ENCODE measurements around the gene PSMC3IP. TPM values are rescaled to one million over a fixed set of nuclear protein-coding genes. Genes with fewer than 3 reads are reported as not detected.

PSMC3IP gene
- polyA plus RNA-seq, 1 donor from 2014 or later, result 2.9 TPM

DNA sequence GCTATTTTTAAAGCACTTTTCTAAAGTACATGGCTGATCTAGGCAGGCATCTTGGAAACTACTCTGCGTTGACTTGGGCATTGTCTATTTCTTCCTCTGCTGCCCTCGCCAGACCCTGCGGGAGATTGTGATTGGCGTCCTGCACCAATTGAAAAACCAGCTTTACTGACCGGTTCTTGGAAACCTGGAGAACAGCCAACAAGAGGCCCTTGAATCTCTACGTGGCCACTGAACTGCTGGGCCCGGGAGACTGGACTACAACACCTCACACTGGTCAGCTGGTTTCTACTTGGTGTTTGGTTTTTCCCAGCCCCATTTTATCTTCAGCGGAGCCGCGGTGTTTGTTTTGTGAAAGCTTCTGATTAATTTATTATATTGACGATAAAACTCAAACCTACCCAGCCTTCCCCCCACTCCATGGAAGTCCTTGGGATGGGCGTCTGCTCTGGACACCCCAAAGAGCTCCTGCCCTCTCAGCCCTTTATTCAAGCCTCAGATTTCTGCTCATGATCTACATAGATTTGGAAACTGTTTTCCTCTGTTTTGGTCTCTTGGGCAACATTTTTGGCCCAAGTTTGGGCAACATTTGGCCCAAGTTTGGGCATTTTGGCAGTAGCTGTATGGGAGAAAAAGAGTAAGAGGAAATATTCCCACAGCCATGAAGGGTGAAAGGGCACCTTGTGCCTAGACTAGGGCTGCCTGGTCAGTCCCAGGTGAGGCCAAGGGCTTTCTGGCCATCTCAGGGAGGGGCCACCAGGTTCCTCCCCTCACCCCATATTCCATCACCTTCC lies 5.9 kb downstream of the PSMC3IP start:
- Mint-ChIP-seq H3K4me1 (peaks cover 15 to 18% (median 16%) of the 10 kb centered on the region in 3 donors), H3K27ac (no peak overlapping the region), H3K27me3 (no peaks in the 10 kb centered on the region), H3K4me3 (peak overlapping the region in 1 of 4 donors; percentile 32), H3K36me3 (peaks cover 1% of the 10 kb centered on the region), H3K9me3 (no peaks in the 10 kb centered on the region)

DNA sequence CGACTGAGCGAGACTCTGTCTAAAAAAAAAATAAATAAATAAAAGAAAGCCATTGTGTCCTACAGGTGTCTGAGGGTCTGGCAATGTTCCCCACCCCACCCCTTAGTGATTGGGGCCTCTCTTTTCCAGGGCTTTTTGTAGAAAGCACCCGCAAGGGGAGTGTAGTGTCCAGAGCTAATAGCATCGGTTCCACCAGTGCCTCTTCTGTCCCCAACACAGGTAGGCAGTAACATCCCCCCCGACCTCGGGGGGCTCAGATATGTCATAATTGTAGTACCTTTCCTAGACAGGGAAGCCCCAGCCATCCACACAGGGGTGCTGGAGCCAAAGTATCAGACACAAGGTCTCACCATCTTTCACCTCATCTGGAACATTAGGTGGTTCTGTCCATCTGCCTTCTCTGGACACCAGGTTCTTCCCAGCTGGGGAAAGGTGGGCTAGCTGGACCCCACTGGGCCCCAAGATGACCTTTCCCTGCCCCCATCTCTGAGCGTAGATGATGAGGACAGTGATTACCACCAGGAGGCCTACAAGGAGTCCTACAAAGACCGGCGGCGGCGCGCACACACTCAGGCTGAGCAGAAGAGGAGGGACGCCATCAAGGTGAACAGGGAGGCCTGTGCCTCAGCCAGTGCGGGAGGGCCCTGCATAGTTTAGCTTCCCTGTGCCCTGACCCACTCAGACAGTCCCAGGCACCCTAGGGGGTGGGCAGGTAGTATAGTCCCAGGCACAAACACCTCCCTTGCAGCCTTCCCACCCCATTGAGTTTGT lies 9.0 kb downstream of the PSMC3IP start:
- H3K4me3 Mint-ChIP-seq, result peak overlapping the region; percentile 46 to 99 (median 77)
- H3K27ac Mint-ChIP-seq, result peak overlapping the region in 1 of 3 donors; percentile 25
- H3K36me3 Mint-ChIP-seq, result peaks cover 1% of the 10 kb centered on the region
- peaks cover 11 to 14% (median 12%) of the 10 kb centered on the region in 3 donors for H3K4me1 Mint-ChIP-seq
- H3K9me3 Mint-ChIP-seq, result no peaks in the 10 kb centered on the region
- H3K27me3 Mint-ChIP-seq, result no peaks in the 10 kb centered on the region

DNA sequence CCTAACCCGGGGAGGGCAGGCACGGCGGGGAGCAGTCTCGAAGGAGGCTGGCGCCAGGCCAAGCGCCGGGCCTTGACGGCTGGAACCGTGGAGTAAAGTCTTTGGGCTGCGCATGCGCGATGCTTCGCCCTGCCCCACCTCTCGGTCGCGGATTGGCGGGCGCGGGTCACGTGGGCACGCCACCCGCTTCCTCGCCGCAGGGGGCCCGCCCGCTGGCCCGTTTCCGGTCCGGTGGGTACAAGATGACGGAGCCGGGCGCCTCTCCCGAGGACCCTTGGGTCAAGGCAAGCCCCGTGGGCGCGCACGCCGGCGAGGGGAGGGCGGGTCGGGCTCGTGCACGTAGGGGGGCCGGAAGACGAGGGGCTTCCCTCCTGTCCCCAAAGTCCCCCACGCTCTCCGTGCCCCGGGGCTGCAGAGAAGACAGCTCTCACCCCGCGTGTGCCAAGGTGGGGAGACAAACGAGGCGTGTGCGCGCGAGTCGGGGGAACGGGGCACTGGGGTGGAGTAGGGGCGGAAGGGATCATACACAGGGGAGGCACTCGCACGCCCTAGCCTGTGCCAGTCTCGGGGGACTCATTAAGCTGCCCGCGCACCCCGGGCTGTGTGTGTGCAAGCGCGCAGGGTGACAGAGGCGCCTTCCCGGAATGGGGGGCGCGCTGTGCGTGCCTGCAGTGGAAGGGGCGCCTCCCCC lies 10.5 kb downstream of the PSMC3IP start, which contains the start of gene MLX:
Gene MLX, plus strand, starts transcription at position 218 of the 691 bp plus-strand sequence. Its CDS starts 25 bp downstream, at position 243.
- Mint-ChIP-seq H3K4me1 (peaks cover 17 to 21% (median 18%) of the 10 kb centered on the region in 3 donors), H3K27ac (peak within 1 kb of the TSS; percentile 64 to 98 (median 92)), H3K27me3 (no peaks in the 10 kb centered on the region), H3K36me3 (peaks cover 1% of the 10 kb centered on the region), H3K9me3 (no peaks in the 10 kb centered on the region), H3K4me3 (peak within 1 kb of the TSS; percentile 90 to 99 (median 96))

DNA sequence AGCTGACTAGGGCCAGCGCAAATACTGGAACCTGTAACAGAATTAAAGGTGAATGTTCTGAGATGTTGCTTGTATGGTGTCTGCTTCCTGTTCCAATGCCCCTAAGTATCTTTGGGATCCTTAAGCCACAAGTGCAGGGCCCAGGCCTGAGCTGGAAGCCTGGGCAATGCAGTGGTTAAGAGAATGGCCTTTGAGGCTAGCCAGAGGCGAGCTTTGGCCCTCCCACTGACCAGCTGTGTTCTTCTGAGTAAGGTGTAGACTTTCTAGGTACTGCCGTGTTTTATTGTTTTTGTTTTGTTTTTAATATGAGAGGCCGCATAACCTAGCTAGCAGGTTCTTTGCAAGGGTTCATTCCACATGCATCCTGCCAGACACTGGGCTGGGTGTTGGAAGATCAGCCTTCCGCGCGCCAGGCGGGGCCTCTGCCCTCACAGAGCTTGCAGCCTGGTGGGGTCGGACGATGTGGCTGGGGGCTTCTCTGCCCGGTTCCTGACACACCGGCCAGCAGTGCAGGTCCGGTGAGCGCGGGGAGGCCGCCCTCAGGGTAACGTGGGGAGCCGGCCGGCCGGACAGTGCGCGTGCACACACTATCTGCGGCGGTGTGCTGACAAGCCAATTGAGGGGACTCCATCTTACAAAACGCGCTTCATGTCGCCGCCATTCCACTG lies 11.2 kb downstream of the PSMC3IP start:
- peaks cover 1% of the 10 kb centered on the region for H3K36me3 Mint-ChIP-seq
- H3K27ac Mint-ChIP-seq, result peak overlapping the region; percentile 64 to 98 (median 92)
- H3K27me3 Mint-ChIP-seq, result no peaks in the 10 kb centered on the region
- peaks cover 19 to 26% (median 21%) of the 10 kb centered on the region in 3 donors for H3K4me1 Mint-ChIP-seq
- H3K9me3 Mint-ChIP-seq, result no peaks in the 10 kb centered on the region
- peak overlapping the region; percentile 90 to 99 (median 96) for H3K4me3 Mint-ChIP-seq

DNA sequence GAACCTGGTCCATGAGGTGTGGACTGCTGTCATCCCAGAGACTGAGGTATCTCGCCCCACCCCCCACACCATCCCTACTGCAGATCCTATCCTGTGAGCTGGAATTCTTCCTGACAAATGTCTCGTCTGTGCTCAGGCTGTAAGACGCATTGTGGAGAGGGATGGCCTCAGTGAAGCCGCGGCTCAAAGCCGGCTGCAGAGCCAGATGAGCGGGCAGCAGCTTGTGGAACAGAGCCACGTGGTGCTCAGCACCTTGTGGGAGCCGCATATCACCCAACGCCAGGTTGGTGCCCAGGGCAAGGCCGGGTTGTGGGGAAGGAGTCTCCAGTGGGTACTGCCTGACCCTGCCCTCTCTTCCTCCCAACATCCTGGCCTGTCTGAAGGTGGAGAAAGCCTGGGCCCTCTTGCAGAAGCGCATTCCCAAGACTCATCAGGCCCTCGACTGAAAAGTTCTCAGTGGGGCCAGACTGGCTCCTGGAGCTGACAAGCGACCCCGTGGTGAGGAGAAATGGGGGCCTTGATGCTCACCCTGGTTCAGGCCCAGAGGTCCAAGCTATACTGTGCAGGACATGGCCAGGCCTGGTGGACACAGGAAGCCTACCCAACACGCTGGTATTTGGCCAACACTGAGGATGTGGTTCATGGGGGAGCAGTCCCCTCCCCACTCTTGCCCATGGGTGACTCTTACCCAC lies 11.9 kb downstream of the PSMC3IP start:
- Mint-ChIP-seq H3K36me3 (peaks cover 1% of the 10 kb centered on the region), H3K9me3 (no peaks in the 10 kb centered on the region), H3K27me3 (no peaks in the 10 kb centered on the region), H3K4me1 (peaks cover 21 to 26% (median 22%) of the 10 kb centered on the region in 3 donors), H3K4me3 (peak overlapping the region in 3 of 4 donors; percentile 90 to 96 (median 95)), H3K27ac (peak overlapping the region in 2 of 3 donors; percentile 94 to 98)

DNA sequence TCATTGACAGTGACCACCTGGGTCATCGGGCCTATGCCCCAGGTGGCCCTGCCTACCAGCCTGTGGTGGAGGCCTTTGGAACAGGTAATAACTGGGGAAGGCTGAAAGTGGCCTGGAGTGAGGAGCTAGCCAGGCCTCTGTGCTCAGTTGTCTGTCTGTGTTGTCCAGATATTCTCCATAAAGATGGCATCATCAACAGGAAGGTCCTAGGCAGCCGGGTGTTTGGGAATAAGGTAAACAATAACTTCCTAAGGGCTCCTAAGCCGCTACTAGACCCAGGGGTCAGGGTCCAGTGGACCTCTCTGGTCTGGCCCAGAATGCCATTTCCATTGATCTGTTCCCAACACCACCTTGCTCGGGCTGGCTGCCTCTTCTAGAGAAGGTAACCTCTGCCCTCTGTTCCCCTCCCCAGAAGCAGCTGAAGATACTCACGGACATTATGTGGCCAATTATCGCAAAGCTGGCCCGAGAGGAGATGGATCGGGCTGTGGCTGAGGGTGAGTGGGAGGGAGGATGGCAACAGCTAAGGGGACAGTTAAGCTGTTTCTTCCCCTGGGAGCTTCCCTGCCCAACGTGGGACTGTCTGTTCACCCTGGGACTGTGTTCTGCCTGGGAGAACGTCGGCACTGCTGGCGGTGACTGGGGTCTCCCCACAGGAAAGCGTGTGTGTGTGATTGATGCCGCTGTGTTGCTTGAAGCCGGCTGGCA lies 12.6 kb downstream of the PSMC3IP start:
- Mint-ChIP-seq H3K36me3 (peaks cover 1% of the 10 kb centered on the region), H3K4me3 (peak overlapping the region in 3 of 4 donors; percentile 30 to 95 (median 90)), H3K27me3 (no peaks in the 10 kb centered on the region), H3K9me3 (no peaks in the 10 kb centered on the region), H3K27ac (peak overlapping the region in 1 of 3 donors; percentile 94), H3K4me1 (peaks cover 21 to 26% (median 23%) of the 10 kb centered on the region in 3 donors)

DNA sequence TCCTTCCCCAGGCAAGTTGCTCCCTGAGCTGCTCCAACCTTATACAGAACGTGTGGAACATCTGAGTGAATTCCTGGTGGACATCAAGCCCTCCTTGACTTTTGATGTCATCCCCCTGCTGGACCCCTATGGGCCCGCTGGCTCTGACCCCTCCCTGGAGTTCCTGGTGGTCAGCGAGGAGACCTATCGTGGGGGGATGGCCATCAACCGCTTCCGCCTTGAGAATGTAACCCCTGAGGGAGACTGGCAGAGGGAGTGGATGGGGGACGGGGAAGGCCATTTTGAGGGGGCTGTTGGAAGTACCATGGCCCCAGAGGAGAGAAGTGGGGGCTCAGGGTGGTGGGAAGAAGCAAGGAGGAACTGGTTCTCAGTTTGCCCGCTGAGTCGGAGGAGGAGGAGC lies 13.6 kb downstream of the PSMC3IP start:
- Mint-ChIP-seq H3K27me3 (no peaks in the 10 kb centered on the region), H3K27ac (peak overlapping the region in 1 of 3 donors; percentile 94), H3K4me1 (peaks cover 21 to 30% (median 23%) of the 10 kb centered on the region in 3 donors), H3K9me3 (no peaks in the 10 kb centered on the region), H3K4me3 (peak overlapping the region in 2 of 4 donors; percentile 95 to 96), H3K36me3 (peaks cover 1% of the 10 kb centered on the region)

DNA sequence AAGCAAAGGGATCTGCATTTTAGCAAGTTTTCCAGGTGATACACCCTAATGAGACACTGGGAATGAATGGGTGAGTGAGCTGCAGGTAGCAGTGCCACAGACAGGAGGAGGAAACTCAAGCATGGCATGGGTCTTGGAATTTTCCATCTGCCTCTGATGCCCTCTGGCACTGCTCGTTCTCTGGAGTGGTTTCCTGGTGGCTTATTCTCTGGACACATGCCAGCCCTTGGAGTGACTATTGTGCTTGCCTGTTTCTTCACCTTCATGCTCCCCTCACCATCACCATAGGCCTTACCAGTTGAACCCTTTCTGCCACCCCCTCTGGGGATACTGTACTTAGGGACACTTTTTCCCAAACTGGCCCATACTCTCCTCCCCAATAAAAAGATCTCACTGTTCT lies 14.0 kb downstream of the PSMC3IP start:
- peaks cover 21 to 30% (median 23%) of the 10 kb centered on the region in 3 donors for H3K4me1 Mint-ChIP-seq
- no peaks in the 10 kb centered on the region for H3K27me3 Mint-ChIP-seq
- H3K4me3 Mint-ChIP-seq, result peak overlapping the region; percentile 91 to 98 (median 96)
- no peaks in the 10 kb centered on the region for H3K9me3 Mint-ChIP-seq
- peak overlapping the region in 1 of 3 donors; percentile 94 for H3K27ac Mint-ChIP-seq
- H3K36me3 Mint-ChIP-seq, result peaks cover 1% of the 10 kb centered on the region

DNA sequence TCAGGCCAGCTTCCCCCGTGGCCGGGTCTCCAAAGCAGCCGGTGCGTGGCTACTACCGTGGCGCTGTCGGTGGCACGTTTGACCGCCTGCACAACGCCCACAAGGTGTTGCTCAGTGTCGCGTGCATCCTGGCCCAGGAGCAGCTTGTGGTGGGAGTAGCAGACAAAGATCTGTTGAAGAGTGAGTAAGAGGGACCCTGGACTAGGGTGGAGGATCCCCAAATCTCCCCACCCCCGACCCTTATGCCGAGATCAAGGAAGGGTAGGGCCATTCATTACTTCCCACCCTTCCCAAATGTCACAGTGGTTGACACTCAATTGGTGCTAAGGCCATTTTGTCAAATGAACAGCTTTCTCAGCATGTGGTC lies 14.4 kb downstream of the PSMC3IP start:
- Mint-ChIP-seq H3K27ac (peak overlapping the region in 2 of 3 donors; percentile 94), H3K36me3 (peaks cover 1% of the 10 kb centered on the region), H3K9me3 (no peaks in the 10 kb centered on the region), H3K4me1 (peaks cover 21 to 30% (median 23%) of the 10 kb centered on the region in 3 donors), H3K4me3 (peak overlapping the region; percentile 91 to 98 (median 96)), H3K27me3 (no peaks in the 10 kb centered on the region)

DNA sequence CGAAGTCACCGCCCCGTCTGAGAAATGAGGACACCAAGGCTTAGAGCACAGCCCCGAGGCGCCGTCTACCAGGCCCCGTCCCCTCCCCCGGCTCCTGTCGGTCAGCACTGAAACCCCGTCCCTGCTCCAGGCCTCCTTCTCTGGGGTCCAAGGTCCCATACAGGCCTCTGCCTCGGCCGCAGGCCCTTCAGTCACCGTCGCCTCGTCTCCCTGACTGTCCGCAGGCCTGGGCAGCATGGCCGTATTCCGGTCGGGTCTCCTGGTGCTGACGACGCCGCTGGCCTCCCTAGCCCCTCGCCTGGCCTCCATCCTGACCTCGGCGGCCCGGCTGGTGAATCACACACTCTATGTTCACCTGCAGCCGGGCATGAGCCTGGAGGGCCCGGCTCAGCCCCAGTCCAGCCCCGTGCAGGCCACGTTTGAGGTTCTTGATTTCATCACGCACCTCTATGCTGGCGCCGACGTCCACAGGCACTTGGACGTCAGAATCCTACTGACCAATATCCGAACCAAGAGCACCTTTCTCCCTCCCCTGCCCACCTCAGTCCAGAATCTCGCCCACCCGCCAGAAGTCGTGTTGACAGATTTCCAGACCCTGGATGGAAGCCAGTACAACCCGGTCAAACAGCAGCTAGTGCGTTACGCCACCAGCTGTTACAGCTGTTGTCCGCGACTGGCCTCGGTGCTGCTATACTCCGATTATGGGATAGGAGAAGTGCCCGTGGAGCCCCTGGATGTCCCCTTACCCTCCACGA lies 15.0 kb downstream of the PSMC3IP start:
- Mint-ChIP-seq H3K27ac (peak overlapping the region; percentile 88 to 94 (median 94)), H3K9me3 (no peaks in the 10 kb centered on the region), H3K36me3 (peaks cover 1% of the 10 kb centered on the region), H3K4me3 (peak overlapping the region; percentile 91 to 98 (median 96)), H3K27me3 (no peaks in the 10 kb centered on the region), H3K4me1 (peaks cover 17 to 26% (median 19%) of the 10 kb centered on the region in 3 donors)

DNA sequence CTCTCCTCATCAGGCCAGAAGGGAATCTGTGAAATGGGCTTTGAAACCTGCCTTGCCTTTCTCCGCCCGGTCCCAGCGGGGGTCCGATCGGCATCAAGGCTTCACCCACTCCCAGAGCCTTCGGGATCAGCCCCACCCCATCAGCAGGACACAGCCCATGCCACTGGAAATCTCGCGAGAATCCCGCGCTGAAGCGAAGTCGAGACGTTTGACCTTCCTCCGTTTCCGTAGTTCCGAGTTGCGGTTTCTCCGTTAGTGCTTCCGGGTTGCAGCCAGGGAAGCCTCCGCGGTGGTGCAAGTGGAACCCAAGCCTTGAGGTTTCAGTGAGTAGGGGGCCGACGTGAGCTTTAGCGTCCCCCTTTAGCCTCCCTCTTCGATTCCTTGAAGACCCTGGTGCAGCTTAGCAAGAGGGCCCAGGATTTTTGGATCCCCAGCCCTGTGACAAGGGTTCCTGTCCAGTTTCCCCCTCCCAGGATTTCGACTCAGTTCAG lies 15.6 kb downstream of the PSMC3IP start, which contains the start of gene COASY:
Gene COASY, plus strand, starts transcription at position 252 of the 491 bp plus-strand sequence. CDS start 475 bp downstream, outside the sequence.
- Mint-ChIP-seq H3K4me3 (peak within 1 kb of the TSS; percentile 91 to 98 (median 96)), H3K27me3 (no peaks in the 10 kb centered on the region), H3K27ac (peak within 1 kb of the TSS; percentile 88 to 94 (median 94))

DNA sequence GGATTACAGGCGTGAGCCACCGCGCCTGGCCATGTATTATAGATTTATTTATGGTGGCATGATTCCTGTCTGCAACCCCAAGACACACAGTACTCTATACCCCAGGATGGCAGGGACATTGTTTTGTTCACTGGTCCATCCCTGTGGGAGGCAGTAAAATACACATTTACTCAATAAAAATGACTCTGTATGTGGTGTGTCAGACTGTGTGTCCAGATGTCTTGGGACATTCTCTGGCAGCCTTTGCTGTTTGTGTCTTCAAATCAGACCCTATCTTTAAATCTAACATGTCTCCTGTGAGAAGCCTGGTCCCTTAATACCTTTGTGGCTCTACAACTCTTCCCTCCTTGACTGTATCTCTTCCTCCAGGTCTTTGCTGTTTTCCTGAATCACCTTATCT lies 17.3 kb downstream of the PSMC3IP start:
- Mint-ChIP-seq H3K4me3 (peak overlapping the region in 3 of 4 donors; percentile 39 to 87 (median 87)), H3K9me3 (no peaks in the 10 kb centered on the region), H3K36me3 (no peaks in the 10 kb centered on the region), H3K4me1 (peaks cover 19 to 22% (median 20%) of the 10 kb centered on the region in 3 donors), H3K27ac (peak overlapping the region in 2 of 3 donors; percentile 89 to 94), H3K27me3 (no peaks in the 10 kb centered on the region)

More for the DNA sequence above, 15.6 kb downstream of the PSMC3IP start, which contains the start of gene COASY:
- peaks cover 18 to 26% (median 19%) of the 10 kb centered on the region in 3 donors for H3K4me1 Mint-ChIP-seq
- no peaks in the 10 kb centered on the region for H3K36me3 Mint-ChIP-seq
- H3K9me3 Mint-ChIP-seq, result no peaks in the 10 kb centered on the region
